HEK293 (cell line): Measurements from ENCODE around the gene ACCSL.

Experiments
- CTCF ChIA-PET: fragments of 350-600 bp; formaldehyde crosslinking; extraction: SDS; loops from one replicate; lab custom pipeline; 2021; ENCODE audit warnings: antibody characterized with exemption; lab: Yijun Ruan, JAX
- POLR2A ChIA-PET: fragments of 300-600 bp; formaldehyde crosslinking; extraction: SDS; loops from one replicate; lab custom pipeline; 2020; ENCODE audit warnings: antibody characterized with exemption, inconsistent platforms; lab: Yijun Ruan, JAX
- H3K27ac ChIP-seq: fragments of 200-500 bp; sonication (Bioruptor generic); 2 replicates; pipeline ENCODE4 v1.5.1; 2014; ENCODE audit warnings: low read depth, low read length, control low read depth, inconsistent platforms; ENCODE audit errors: extremely low read depth
- H3K36me3 ChIP-seq, 2 experiments: fragments of 200-500 bp in 1 of 2; sonication (Bioruptor generic) in 1 of 2; 1 replicate in 1 of 2; 2 replicates in 1 of 2; pipeline ENCODE4 v1.5.1; 2014 to 2017; ENCODE audit warnings: inconsistent platforms in 2 of 2, low read length in 2 of 2; ENCODE audit not compliant: control insufficient read depth in 2 of 2, insufficient read depth in 1 of 2
- H3K4me1 ChIP-seq: fragments of 200-500 bp; sonication (Bioruptor generic); 2 replicates; pipeline ENCODE4 v1.5.1; 2014; ENCODE audit warnings: mild to moderate bottlenecking, low read length, inconsistent platforms; ENCODE audit not compliant: control insufficient read depth, insufficient read depth
- H3K4me3 ChIP-seq: 2 replicates; pipeline ENCODE4 v1.5.1; 2011; ENCODE audit warnings: low read depth, mild to moderate bottlenecking, control low read depth, low read length, moderate library complexity
- H3K9me3 ChIP-seq: fragments of 200-500 bp; sonication (Bioruptor generic); 2 replicates; pipeline ENCODE4 v1.5.1; 2014; ENCODE audit warnings: low read depth, low read length, inconsistent platforms; ENCODE audit not compliant: control insufficient read depth, insufficient read depth
- MEIS1 ChIP-seq: sonication (generic); formaldehyde crosslinking; IDR thresholded peaks from 2 replicates; pipeline ENCODE4 v1.8.1; 2022; ENCODE audit warnings: missing genetic modification reagents, mild to moderate bottlenecking, borderline replicate concordance
- ZBTB21 ChIP-seq: fragments of 450-650 bp; formaldehyde crosslinking; IDR thresholded peaks from 2 replicates; pipeline ENCODE4 v1.5.1; 2017; ENCODE audit warnings: missing biosample characterization, missing genetic modification characterization
- ZBTB48 ChIP-seq: fragments of 450-650 bp; formaldehyde crosslinking; IDR thresholded peaks from 2 replicates; pipeline ENCODE4 v1.5.1; 2016; ENCODE audit warnings: missing biosample characterization, missing genetic modification characterization
- ZFHX2 ChIP-seq: fragments of 450-650 bp; formaldehyde crosslinking; conservative IDR thresholded peaks from 2 replicates; pipeline ENCODE4 v1.5.1; 2016; ENCODE audit warnings: missing biosample characterization, missing genetic modification characterization
- ZNF133 ChIP-seq: fragments of 450-650 bp; formaldehyde crosslinking; IDR thresholded peaks from 2 replicates; pipeline ENCODE4 v1.5.1; 2016; ENCODE audit warnings: missing biosample characterization, missing genetic modification characterization
- ZNF274 ChIP-seq, 2 experiments: fragments of 200-500 bp in 1 of 2; fragments of 450-650 bp in 1 of 2; sonication (Bioruptor generic) in 1 of 2; formaldehyde crosslinking in 1 of 2; IDR thresholded peaks; 2 replicates each; pipeline versions ENCODE4 v1.5.1 to v1.6.1; 2014 to 2016; ENCODE audit warnings: borderline replicate concordance in 1 of 2, inconsistent platforms in 1 of 2, low read length in 1 of 2, missing biosample characterization in 1 of 2, missing genetic modification characterization in 1 of 2
- ZNF48 ChIP-seq: fragments of 450-650 bp; formaldehyde crosslinking; IDR thresholded peaks from 2 replicates; pipeline ENCODE4 v1.5.1; 2016; ENCODE audit warnings: missing biosample characterization, missing genetic modification characterization
- ZNF548 ChIP-seq: fragments of 450-650 bp; formaldehyde crosslinking; IDR thresholded peaks from 2 replicates; pipeline ENCODE4 v1.5.1; 2016; ENCODE audit warnings: missing biosample characterization, missing genetic modification characterization
- ZNF561 ChIP-seq: fragments of 450-650 bp; IDR thresholded peaks from 2 replicates; pipeline ENCODE4 v1.5.1; 2018; ENCODE audit warnings: missing biosample characterization, missing genetic modification characterization, borderline replicate concordance
- ZSCAN30 ChIP-seq: fragments of 450-650 bp; IDR thresholded peaks from 2 replicates; pipeline ENCODE4 v1.5.1; 2018; ENCODE audit warnings: missing biosample characterization, mild to moderate bottlenecking, missing genetic modification characterization, moderate library complexity
- ZXDB ChIP-seq: fragments of 450-650 bp; formaldehyde crosslinking; IDR thresholded peaks from 2 replicates; pipeline ENCODE4 v1.5.1; 2016; ENCODE audit warnings: missing biosample characterization, missing genetic modification characterization
- TF ChIP-seq, protein P1 (sequence below): fragments of 450-650 bp; formaldehyde crosslinking; IDR thresholded peaks from 2 replicates; pipeline ENCODE4 v1.5.1; 2016; ENCODE audit warnings: missing biosample characterization, missing genetic modification characterization
- TF ChIP-seq, protein P2 (sequence below): fragments of 450-650 bp; formaldehyde crosslinking; IDR thresholded peaks from 2 replicates; pipeline ENCODE4 v1.5.0; 2017; ENCODE audit warnings: missing biosample characterization, missing genetic modification characterization, borderline replicate concordance
- TF ChIP-seq, protein P3 (sequence below): fragments of 450-650 bp; formaldehyde crosslinking; IDR thresholded peaks from 2 replicates; pipeline ENCODE4 v1.5.1; 2016; ENCODE audit warnings: missing biosample characterization, missing genetic modification characterization
- TF ChIP-seq, protein P4 (sequence below): fragments of 450-650 bp; formaldehyde crosslinking; IDR thresholded peaks from 2 replicates; pipeline ENCODE4 v1.5.1; 2016; ENCODE audit warnings: missing biosample characterization, missing genetic modification characterization

The ACCSL gene

DNA sequence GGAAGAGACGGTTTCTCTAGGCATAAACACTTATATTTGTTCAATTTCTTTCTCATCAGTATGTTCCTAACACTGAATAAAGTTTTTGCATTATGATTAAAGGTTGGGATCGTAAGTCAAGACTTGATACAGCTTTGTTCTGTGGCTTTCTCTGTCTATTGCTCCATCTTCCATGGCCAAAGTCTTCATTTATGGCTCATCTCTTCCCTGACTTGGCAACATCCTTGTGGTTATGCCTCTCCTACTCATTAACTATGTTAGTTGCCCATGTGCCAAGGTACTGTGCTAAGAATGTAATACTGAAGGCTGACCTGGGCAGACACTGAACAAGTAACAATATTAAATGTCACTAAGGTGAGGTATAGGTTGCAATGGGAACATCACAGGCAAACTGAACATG lies 1.6 kb upstream of the ACCSL start:
- Histone ChIP-seq H3K4me1 (no peaks in the 10 kb centered on the region), H3K9me3 (no peaks in the 10 kb centered on the region), H3K27ac (no peak overlapping the region), H3K36me3 (no peaks in the 10 kb centered on the region), H3K4me3 (no peak overlapping the region)
- ChIA-PET CTCF (no interaction called here), POLR2A (no interaction called here)
- TF ChIP-seq MEIS1 (CRISPR knock-in tag) (no peak), ZBTB48 (no peak), ZNF48 (tag by site-specific recombination) (no peak), ZBTB21 (tag by site-specific recombination) (no peak), ZNF561 (tag by site-specific recombination) (no peak), ZSCAN30 (tag by site-specific recombination) (no peak), ZNF274 (IDR thresholded peaks at IDR 0.05; ENCODE audit: low read length) (no peak), ZNF274 (tag by site-specific recombination; IDR thresholded peaks at IDR 0.05; ENCODE audit: borderline replicate concordance) (no peak), ZNF548 (tag by site-specific recombination) (no peak)
- TF ChIP-seq, protein P1, sequence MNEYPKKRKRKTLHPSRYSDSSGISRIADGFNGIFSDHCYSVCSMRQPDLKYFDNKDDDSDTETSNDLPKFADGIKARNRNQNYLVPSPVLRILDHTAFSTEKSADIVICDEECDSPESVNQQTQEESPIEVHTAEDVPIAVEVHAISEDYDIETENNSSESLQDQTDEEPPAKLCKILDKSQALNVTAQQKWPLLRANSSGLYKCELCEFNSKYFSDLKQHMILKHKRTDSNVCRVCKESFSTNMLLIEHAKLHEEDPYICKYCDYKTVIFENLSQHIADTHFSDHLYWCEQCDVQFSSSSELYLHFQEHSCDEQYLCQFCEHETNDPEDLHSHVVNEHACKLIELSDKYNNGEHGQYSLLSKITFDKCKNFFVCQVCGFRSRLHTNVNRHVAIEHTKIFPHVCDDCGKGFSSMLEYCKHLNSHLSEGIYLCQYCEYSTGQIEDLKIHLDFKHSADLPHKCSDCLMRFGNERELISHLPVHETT (tag by site-specific recombination): no peak
- TF ChIP-seq, protein P2, sequence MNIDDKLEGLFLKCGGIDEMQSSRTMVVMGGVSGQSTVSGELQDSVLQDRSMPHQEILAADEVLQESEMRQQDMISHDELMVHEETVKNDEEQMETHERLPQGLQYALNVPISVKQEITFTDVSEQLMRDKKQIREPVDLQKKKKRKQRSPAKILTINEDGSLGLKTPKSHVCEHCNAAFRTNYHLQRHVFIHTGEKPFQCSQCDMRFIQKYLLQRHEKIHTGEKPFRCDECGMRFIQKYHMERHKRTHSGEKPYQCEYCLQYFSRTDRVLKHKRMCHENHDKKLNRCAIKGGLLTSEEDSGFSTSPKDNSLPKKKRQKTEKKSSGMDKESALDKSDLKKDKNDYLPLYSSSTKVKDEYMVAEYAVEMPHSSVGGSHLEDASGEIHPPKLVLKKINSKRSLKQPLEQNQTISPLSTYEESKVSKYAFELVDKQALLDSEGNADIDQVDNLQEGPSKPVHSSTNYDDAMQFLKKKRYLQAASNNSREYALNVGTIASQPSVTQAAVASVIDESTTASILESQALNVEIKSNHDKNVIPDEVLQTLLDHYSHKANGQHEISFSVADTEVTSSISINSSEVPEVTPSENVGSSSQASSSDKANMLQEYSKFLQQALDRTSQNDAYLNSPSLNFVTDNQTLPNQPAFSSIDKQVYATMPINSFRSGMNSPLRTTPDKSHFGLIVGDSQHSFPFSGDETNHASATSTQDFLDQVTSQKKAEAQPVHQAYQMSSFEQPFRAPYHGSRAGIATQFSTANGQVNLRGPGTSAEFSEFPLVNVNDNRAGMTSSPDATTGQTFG (tag by site-specific recombination): no peak
- TF ChIP-seq, protein P3, sequence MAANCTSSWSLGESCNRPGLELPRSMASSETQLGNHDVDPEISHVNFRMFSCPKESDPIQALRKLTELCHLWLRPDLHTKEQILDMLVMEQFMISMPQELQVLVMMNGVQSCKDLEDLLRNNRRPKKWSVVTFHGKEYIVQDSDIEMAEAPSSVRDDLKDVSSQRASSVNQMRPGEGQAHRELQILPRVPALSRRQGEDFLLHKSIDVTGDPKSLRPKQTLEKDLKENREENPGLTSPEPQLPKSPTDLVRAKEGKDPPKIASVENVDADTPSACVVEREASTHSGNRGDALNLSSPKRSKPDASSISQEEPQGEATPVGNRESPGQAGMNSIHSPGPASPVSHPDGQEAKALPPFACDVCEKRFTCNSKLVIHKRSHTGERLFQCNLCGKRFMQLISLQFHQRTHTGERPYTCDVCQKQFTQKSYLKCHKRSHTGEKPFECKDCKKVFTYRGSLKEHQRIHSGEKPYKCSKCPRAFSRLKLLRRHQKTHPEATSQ (tag by site-specific recombination): no peak

DNA sequence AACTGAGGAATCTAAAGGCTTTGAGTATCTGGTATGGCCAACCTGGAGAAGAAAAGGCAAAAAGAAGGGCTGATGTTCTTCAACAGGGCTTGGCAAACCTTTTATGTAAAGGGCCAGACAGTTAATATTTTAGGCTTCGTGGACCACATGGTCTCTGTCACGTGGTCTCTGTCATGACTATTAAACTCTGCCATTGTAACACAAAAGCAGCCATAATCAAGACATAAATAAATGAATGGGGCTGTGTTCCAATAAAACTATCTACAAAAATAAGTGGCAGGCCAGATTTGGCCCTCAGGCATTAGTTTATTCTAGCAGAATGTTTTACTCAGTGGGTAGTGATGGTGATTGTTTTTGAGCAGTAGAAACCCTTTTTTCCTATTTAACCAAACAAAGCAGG lies 483 bp upstream of the ACCSL start:
- POLR2A ChIA-PET: no interaction called here
- H3K27ac ChIP-seq: no peak overlapping the region
- H3K4me3 ChIP-seq: no peak overlapping the region
- no peaks in the 10 kb centered on the region for H3K4me1 ChIP-seq
- CTCF ChIA-PET: interaction anchor here (0.6 kb wide), 1 partner anchor 164 kb away, joined by 3 read pairs; no protein-coding TSS in a partner anchor
- no peaks in the 10 kb centered on the region for H3K9me3 ChIP-seq
- no peaks in the 10 kb centered on the region for H3K36me3 ChIP-seq
- TF ChIP-seq ZFHX2 (no peak), ZNF133 (tag by site-specific recombination) (no peak)
- TF ChIP-seq, protein P3 (tag by site-specific recombination): no peak

DNA sequence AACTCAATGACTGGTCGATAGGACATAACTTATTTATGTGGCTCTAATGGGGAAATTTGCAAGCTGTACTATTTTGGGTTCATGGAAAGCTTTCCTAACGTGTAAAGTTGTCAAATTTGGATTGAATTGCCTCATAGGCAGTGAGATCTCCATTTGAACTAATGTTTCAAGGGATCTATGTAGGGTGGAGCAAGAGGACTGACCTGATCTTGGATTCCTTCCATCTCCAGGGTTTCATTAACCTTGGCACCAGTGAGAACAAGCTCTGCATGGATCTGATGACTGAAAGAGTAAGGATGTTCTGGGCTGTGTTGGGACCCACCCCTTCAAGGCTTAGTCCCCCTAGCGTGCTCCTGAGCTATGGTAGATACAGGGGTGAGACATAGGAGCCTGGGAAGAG lies 2.1 kb downstream of the ACCSL start:
- POLR2A ChIA-PET: no interaction called here
- H3K27ac ChIP-seq: no peak overlapping the region
- no peak overlapping the region for H3K4me3 ChIP-seq
- TF ChIP-seq ZXDB (tag by site-specific recombination): no peak
- TF ChIP-seq, protein P4, sequence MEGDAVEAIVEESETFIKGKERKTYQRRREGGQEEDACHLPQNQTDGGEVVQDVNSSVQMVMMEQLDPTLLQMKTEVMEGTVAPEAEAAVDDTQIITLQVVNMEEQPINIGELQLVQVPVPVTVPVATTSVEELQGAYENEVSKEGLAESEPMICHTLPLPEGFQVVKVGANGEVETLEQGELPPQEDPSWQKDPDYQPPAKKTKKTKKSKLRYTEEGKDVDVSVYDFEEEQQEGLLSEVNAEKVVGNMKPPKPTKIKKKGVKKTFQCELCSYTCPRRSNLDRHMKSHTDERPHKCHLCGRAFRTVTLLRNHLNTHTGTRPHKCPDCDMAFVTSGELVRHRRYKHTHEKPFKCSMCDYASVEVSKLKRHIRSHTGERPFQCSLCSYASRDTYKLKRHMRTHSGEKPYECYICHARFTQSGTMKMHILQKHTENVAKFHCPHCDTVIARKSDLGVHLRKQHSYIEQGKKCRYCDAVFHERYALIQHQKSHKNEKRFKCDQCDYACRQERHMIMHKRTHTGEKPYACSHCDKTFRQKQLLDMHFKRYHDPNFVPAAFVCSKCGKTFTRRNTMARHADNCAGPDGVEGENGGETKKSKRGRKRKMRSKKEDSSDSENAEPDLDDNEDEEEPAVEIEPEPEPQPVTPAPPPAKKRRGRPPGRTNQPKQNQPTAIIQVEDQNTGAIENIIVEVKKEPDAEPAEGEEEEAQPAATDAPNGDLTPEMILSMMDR: no peak
- no peaks in the 10 kb centered on the region for H3K36me3 ChIP-seq
- H3K4me1 ChIP-seq: no peaks in the 10 kb centered on the region
- CTCF ChIA-PET: interaction anchor here (0.6 kb wide), 1 partner anchor 146 kb away, joined by 3 read pairs; no protein-coding TSS in a partner anchor
- no peaks in the 10 kb centered on the region for H3K9me3 ChIP-seq
